NCI-H82 (cell line): ENCODE measurements around the gene SRSF4.
"Not testable (repeated sequence)": the region's sequence is repeated elsewhere in the genome, so short reads cannot be mapped to it uniquely, and the experiment has no call there.

ENCODE experiments used
- DNase-seq: peaks from one replicate; lab custom pipeline; 2025; lab: John Stamatoyannopoulos, UW

The SRSF4 gene

GRCh38 chr1:29124366-29125236, 57.1 kb downstream of the SRSF4 start:
- DNase-seq, result peak; percentile 78

DNA sequence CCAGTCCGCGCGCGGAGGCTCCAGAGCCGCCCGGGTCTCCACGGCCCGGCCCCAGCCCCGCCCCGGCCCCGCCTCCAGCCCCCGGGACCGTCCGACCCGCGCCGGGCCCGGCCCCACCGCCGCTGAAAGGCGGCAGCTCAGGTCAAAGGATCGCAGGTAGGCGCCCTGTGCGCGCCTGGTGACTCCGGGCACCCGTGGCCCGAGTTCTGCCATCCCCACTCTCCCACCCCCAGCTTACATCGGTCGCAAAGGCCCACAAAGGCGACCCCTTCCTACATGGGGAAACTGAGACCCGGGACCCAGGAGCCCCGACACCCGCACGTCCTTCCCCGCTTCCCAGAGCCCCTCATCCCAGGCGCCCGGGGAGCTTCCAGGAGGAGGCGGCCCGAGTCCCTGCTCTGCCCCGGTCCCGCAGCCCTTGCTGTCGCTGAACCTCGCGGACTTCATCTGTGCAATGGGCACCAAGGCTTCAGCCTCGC, 57.8 kb downstream of the SRSF4 start, which contains the start of gene TMEM200B:
Gene TMEM200B (minus strand): TSS at position 17 of the 479 bp plus-strand sequence. CDS start 2,075 bp downstream, outside the sequence.
- DNase-seq, result no peak

DNA sequence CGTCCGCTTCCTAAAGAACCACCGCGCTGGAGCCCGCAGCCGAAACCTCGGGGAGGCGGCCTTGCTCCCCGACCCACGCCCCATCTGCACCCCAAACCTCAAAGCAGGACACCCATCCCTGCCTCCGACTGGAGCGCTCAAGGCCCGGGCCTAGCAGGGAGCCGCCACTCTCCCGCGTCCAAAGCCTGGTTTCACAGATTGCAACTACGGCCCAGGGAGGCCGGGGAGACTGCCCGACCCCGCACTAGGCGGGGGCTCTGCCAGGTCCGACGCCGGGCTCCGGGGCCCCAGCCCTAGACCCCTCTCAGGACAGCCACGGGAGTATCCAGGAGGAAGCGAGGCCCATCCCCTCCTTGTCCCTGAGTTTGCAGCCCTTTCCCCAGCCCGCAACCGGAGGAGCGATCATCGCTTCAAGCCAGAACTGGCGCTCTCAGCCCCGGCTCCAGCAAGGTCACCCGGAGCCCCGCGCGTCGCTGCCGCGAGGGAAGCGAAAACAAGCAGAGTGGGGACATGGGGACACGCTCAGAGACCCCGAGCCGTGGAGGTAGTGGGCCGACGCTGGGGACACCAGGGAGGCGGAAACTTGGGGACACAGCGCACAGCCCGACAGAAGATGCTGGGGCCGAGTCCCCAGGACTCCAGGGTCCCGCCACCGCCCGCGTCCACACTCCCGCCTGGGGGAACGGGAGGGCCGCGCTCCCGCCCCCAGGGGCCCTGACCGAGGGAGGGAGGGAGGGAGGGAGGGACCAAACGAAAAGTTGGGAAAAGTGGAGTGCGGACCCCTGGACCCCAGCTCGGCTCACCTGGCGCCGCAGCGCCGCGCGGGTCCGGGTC, 58.4 kb downstream of the SRSF4 start:
- DNase-seq, result peak; percentile 38

DNA sequence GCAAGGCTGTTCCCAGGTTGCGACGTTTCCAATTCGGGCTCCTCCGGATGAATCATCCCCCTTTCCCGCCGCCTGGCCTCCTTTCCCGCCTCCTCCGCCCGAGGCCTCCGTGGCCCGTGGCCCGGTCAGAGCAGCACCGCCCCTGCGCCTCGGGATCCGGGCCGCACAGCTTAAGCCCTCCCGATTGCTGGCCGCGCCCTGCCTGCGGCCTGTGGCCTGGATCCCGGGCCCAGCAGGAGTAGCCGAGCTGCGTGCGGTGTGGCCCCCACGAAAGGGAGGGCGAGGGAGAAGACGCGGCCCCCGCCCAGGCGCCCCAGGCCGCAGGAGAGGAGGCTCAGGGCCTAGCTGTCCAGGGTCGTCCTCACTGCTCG, 59.0 kb downstream of the SRSF4 start:
- no peak for DNase-seq

GRCh38 chr1:29121936-29122681, 59.6 kb downstream of the SRSF4 start:
- peak; percentile 62 for DNase-seq

GRCh38 chr1:29121516-29121935, 60.2 kb downstream of the SRSF4 start:
- no peak for DNase-seq

GRCh38 chr1:29120947-29121485, 60.7 kb downstream of the SRSF4 start:
- peak; percentile 87 for DNase-seq

DNA sequence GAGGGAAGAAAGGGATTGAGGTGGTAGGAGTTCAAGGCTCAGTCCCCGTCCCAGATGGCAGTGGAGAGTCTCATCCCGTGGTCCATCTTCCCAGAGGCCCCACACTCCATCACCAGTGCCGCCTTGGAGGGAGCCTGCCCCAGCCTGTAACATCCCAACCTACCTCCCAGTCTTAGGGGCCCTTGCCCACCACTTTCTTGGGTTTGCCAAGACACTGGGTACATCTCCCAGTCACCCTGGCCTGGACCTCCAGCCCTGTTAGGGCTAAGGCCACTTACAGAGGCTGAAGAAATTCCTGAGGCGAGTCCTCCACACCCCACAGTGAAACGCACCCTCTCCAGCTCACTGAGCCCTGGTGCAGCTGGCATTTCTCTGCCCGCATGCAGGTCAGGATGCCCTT, 61.3 kb downstream of the SRSF4 start:
- DNase-seq, result peak; percentile 32

- DNase-seq, result no peak
Measured at GRCh38 chr1:29119121-29119929, 62.4 kb downstream of the SRSF4 start.

GRCh38 chr1:29117381-29117780, 64.3 kb downstream of the SRSF4 start:
- DNase-seq, result no peak

GRCh38 chr1:29114654-29115053, 67.0 kb downstream of the SRSF4 start:
- no peak for DNase-seq

DNA sequence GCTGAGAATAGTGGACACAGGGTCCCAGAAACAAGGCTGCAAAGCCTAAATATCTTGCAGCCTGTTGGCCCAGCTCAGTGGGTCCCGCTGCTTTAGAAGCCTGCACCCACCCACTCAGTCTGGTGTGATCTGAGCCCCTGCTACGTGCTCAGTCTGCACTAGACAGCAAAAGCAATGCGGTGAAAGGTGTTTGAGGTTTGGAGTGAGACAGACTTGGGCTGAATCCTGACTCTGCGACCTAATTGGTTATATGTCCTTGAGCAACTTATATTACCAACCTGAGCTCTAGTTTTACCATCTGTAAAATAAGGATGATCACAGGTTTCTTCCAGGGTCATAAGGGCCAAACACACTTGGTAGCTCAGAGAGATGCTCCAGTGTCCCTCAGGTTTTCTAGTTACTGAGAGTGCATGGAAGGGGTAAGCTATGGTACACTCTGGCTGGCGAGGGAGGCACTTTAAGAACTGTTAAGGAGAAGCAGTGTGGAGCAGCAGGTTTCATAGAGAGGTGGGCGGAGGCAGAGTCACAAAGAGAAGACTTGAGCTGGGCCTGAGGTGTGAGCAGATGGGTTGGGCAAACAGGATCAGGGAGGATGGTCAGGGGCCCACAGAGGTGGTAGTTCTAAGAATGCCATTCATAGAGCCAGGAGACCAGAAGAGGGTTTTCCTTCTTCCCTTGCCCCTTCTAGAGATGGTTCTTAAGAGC, 68.1 kb downstream of the SRSF4 start:
- DNase-seq, result peak; percentile 63

- DNase-seq, result no peak
Measured at GRCh38 chr1:29112705-29113412, 68.8 kb downstream of the SRSF4 start.

DNA sequence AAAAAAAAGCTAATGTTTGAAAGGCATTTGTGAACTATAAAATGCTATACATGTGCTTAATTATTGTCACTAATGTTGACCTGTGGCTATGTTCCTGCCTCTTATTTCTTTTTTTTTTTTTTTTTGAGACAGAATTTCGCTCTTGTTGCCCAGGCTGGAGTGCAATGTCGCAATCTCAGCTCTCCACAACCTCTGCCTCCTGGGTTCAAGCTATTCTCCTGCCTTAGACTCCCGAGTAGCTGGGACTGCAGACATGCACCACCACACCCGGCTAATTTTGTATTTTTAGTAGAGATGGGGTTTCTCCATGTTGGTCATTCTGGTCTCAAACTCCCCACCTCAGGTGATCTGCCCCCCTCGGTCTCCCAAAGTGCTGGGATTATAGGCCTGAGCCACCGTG, 73.7 kb downstream of the SRSF4 start:
- DNase-seq, result not testable (repeated sequence)

GRCh38 chr1:29105822-29106221, 75.9 kb downstream of the SRSF4 start:
- DNase-seq, result no peak

DNA sequence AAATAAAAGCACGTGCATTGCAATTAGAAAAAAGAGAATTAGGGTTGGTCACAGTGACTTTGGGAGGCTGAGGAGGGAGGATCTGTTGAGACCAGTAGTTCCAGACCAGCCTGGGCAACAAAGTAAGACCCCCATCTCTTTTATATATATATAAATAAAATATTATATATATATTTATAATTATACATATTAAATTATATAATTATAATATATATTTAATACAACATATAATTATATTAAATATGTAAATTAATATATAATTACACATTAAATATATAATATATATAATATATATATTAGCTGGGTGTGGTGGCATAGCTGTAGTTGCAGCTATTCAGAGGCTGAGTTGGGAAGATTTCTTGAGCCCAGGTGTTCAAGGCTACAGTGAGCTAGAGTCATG, 81.2 kb downstream of the SRSF4 start:
- no peak for DNase-seq

DNA sequence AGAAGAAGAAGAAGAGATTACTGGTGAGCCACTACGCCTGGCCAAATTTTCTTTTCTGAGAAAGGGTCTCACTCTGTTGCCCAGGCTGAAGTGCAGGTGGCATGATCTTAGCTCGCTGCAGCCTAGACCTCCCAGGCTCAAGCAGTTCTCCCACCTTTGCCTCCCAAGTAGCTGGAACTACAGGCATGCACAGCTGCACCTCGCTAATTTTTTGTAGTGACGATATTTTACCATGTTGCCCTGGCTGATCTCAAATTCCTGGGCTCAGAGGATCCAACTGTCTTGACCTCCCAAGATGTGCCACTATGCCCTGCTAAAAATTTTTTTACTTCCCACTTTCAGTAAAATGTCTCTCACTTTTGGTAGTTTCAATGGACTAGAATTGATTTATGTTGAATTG, 82.4 kb downstream of the SRSF4 start:
- DNase-seq, result no peak
